ENCODE results near the gene HIC1. TPM values are rescaled to one million over a fixed set of nuclear protein-coding genes. Genes with fewer than 3 reads are reported as not detected.
A peak's percentile ranks its signal among the peaks of the same experiment; 100 is the strongest.

HIC1 gene
- total RNA-seq, 1 donor from 2014 or later, result 15.0 TPM

GRCh38 chr17:2040942-2041560 lies 13.9 kb upstream of the HIC1 start:
- no peak for DNase-seq (ENCODE audit: low spot score)
- intact Hi-C loops (cut with DNase I), result loop anchor here (5.0 kb wide), 1 partner anchor 319 kb away; the partner anchor contains the start of gene WDR81

GRCh38 chr17:2041561-2042389 lies 13.1 kb upstream of the HIC1 start, which contains the start of gene OVCA2:
TSS of gene OVCA2 (plus strand) at chr17:2042022. CDS start at chr17:2042048, 26 bp downstream.
- intact Hi-C loops (cut with DNase I), result loop anchor here (5.0 kb wide), 1 partner anchor 319 kb away; the partner anchor contains the start of gene WDR81
- DNase-seq (ENCODE audit: low spot score), result peak; percentile 97

- intact Hi-C loops (cut with DNase I), result loop anchor here (5.0 kb wide), 1 partner anchor 320 kb away; the partner anchor contains the start of gene WDR81
- no peak for DNase-seq (ENCODE audit: low spot score)
Observed at GRCh38 chr17:2042390-2042847, 12.5 kb upstream of the HIC1 start.

- DNase-seq (ENCODE audit: low spot score), result no peak
- intact Hi-C loops (cut with DNase I), result loop anchor here (5.0 kb wide), 1 partner anchor 321 kb away; the partner anchor contains the start of gene WDR81
Observed at GRCh38 chr17:2042933-2043332, 12.0 kb upstream of the HIC1 start.

GRCh38 chr17:2043785-2044184 lies 11.1 kb upstream of the HIC1 start:
- intact Hi-C loops (cut with DNase I), result loop anchor here (5.0 kb wide), 1 partner anchor 321 kb away; the partner anchor contains the start of gene WDR81
- DNase-seq (ENCODE audit: low spot score), result no peak

- intact Hi-C loops (cut with DNase I), result loop anchor here (5.0 kb wide), 1 partner anchor 322 kb away; the partner anchor contains the start of gene WDR81
- DNase-seq (ENCODE audit: low spot score), result no peak
Observed at GRCh38 chr17:2044263-2044894, 10.5 kb upstream of the HIC1 start.

- DNase-seq (ENCODE audit: low spot score), result no peak
- intact Hi-C loops (cut with DNase I), result no loop called here
Observed at GRCh38 chr17:2047590-2047989, 7.3 kb upstream of the HIC1 start.

GRCh38 chr17:2048805-2049204 lies 6.1 kb upstream of the HIC1 start:
- intact Hi-C loops (cut with DNase I), result no loop called here
- DNase-seq (ENCODE audit: low spot score), result no peak

GRCh38 chr17:2049333-2050299 lies 5.3 kb upstream of the HIC1 start:
- DNase-seq (ENCODE audit: low spot score), result peak; percentile 94
- intact Hi-C loops (cut with DNase I), result no loop called here

- DNase-seq (ENCODE audit: low spot score), result peak; percentile 79
- intact Hi-C loops (cut with DNase I), result no loop called here
Observed at GRCh38 chr17:2050300-2051060, 4.4 kb upstream of the HIC1 start.

- intact Hi-C loops (cut with DNase I), result no loop called here
Observed at GRCh38 chr17:2051061-2051932, 3.6 kb upstream of the HIC1 start.

GRCh38 chr17:2051933-2052559 lies 2.9 kb upstream of the HIC1 start:
- no peak for DNase-seq (ENCODE audit: low spot score)
- intact Hi-C loops (cut with DNase I), result no loop called here

More at GRCh38 chr17:2051061-2051932, 3.6 kb upstream of the HIC1 start:
- DNase-seq (ENCODE audit: low spot score), result no peak

- no peak for DNase-seq (ENCODE audit: low spot score)
- intact Hi-C loops (cut with DNase I), result loop anchor here (1.0 to 2.0 kb wide), 2 partner anchors 191 to 229 kb away; no protein-coding TSS in a partner anchor
Observed at GRCh38 chr17:2053380-2054261, 1.3 kb upstream of the HIC1 start.

GRCh38 chr17:2054262-2054511 lies 716 bp upstream of the HIC1 start:
- intact Hi-C loops (cut with DNase I), result loop anchor here (1.0 to 2.0 kb wide), 2 partner anchors 190 to 229 kb away; no protein-coding TSS in a partner anchor
- no peak for DNase-seq (ENCODE audit: low spot score)

- DNase-seq (ENCODE audit: low spot score), result no peak
Observed at GRCh38 chr17:2055292-2056205, 646 bp downstream of the HIC1 start.

More at GRCh38 chr17:2055292-2056205, 646 bp downstream of the HIC1 start:
- intact Hi-C loops (cut with DNase I), result loop anchor here (2.0 to 5.0 kb wide), 2 partner anchors 37 to 227 kb away; no protein-coding TSS in a partner anchor
